Measurements from ENCODE around the gene PREPL.
A peak's percentile ranks its signal among the peaks of the same experiment; 100 is the strongest.

Gene PREPL

GRCh38 chr2:44367591-44367990, 6.3 kb upstream of the PREPL start:
- Histone ChIP-seq H3K27me3 (ENCODE audit: low read depth, low read length) (no peaks in the 10 kb centered on the region), H3K27ac (ENCODE audit: low read length) (no peak overlapping the region), H3K36me3 (ENCODE audit: control insufficient read depth in 1 of 2, insufficient read depth in 2 of 2, low read length in 2 of 2) (no peaks in the 10 kb centered on the region), H3K4me3 (ENCODE audit: low read depth in 1 of 2, low read length in 2 of 2) (no peak overlapping the region), H3K4me1 (ENCODE audit: control insufficient read depth in 1 of 2, insufficient read depth in 2 of 2, low read length in 2 of 2) (no peaks in the 10 kb centered on the region), H3K9me3 (ENCODE audit: control insufficient read depth in 1 of 2, low read length in 2 of 2) (no peaks in the 10 kb centered on the region)

GRCh38 chr2:44364604-44365003, 3.3 kb upstream of the PREPL start:
- no peak overlapping the region for H3K27ac ChIP-seq (ENCODE audit: low read length)
- H3K4me1 ChIP-seq (ENCODE audit: control insufficient read depth in 1 of 2, insufficient read depth in 2 of 2, low read length in 2 of 2) = peaks cover 4 to 13% of the 10 kb centered on the region in 2 donors
- no peaks in the 10 kb centered on the region for H3K9me3 ChIP-seq (ENCODE audit: control insufficient read depth in 1 of 2, low read length in 2 of 2)
- H3K27me3 ChIP-seq (ENCODE audit: low read depth, low read length) = no peaks in the 10 kb centered on the region
- H3K36me3 ChIP-seq (ENCODE audit: control insufficient read depth in 1 of 2, insufficient read depth in 2 of 2, low read length in 2 of 2) = peaks cover 0 to 4% of the 10 kb centered on the region in 2 donors
- H3K4me3 ChIP-seq (ENCODE audit: low read depth in 1 of 2, low read length in 2 of 2) = no peak overlapping the region

GRCh38 chr2:44362207-44363015, 1.1 kb upstream of the PREPL start:
- H3K27ac ChIP-seq (ENCODE audit: low read length) = peak overlapping the region; percentile 100
- H3K9me3 ChIP-seq (ENCODE audit: control insufficient read depth in 1 of 2, low read length in 2 of 2) = no peaks in the 10 kb centered on the region

GRCh38 chr2:44360749-44361329, 455 bp downstream of the PREPL start:
- peaks cover 11 to 17% of the 10 kb centered on the region in 2 donors for H3K4me1 ChIP-seq (ENCODE audit: control insufficient read depth in 1 of 2, insufficient read depth in 2 of 2, low read length in 2 of 2)

More at GRCh38 chr2:44362207-44363015, 1.1 kb upstream of the PREPL start:
- H3K36me3 ChIP-seq (ENCODE audit: control insufficient read depth in 1 of 2, insufficient read depth in 2 of 2, low read length in 2 of 2) = peaks cover 0 to 4% of the 10 kb centered on the region in 2 donors
- no peaks in the 10 kb centered on the region for H3K27me3 ChIP-seq (ENCODE audit: low read depth, low read length)
- H3K4me1 ChIP-seq (ENCODE audit: control insufficient read depth in 1 of 2, insufficient read depth in 2 of 2, low read length in 2 of 2) = peaks cover 11 to 17% of the 10 kb centered on the region in 2 donors
- H3K4me3 ChIP-seq (ENCODE audit: low read depth in 1 of 2, low read length in 2 of 2) = peak overlapping the region; percentile 85 to 97

GRCh38 chr2:44358503-44358902, 2.8 kb downstream of the PREPL start:
- Histone ChIP-seq H3K4me1 (ENCODE audit: control insufficient read depth in 1 of 2, insufficient read depth in 2 of 2, low read length in 2 of 2) (peaks cover 11 to 17% of the 10 kb centered on the region in 2 donors), H3K27ac (ENCODE audit: low read length) (no peak overlapping the region), H3K27me3 (ENCODE audit: low read depth, low read length) (no peaks in the 10 kb centered on the region), H3K4me3 (ENCODE audit: low read depth in 1 of 2, low read length in 2 of 2) (no peak overlapping the region), H3K36me3 (ENCODE audit: control insufficient read depth in 1 of 2, insufficient read depth in 2 of 2, low read length in 2 of 2) (peaks cover 0 to 4% of the 10 kb centered on the region in 2 donors), H3K9me3 (ENCODE audit: control insufficient read depth in 1 of 2, low read length in 2 of 2) (no peaks in the 10 kb centered on the region)

More at GRCh38 chr2:44360749-44361329, 455 bp downstream of the PREPL start:
- Histone ChIP-seq H3K27me3 (ENCODE audit: low read depth, low read length) (no peaks in the 10 kb centered on the region), H3K4me3 (ENCODE audit: low read depth in 1 of 2, low read length in 2 of 2) (peak overlapping the region; percentile 85 to 97), H3K9me3 (ENCODE audit: control insufficient read depth in 1 of 2, low read length in 2 of 2) (no peaks in the 10 kb centered on the region), H3K36me3 (ENCODE audit: control insufficient read depth in 1 of 2, insufficient read depth in 2 of 2, low read length in 2 of 2) (peaks cover 0 to 4% of the 10 kb centered on the region in 2 donors), H3K27ac (ENCODE audit: low read length) (peak overlapping the region; percentile 100)

- H3K36me3 ChIP-seq (ENCODE audit: control insufficient read depth in 1 of 2, insufficient read depth in 2 of 2, low read length in 2 of 2) = peaks cover 0 to 5% of the 10 kb centered on the region in 2 donors
- H3K4me1 ChIP-seq (ENCODE audit: control insufficient read depth in 1 of 2, insufficient read depth in 2 of 2, low read length in 2 of 2) = peaks cover 7 to 21% of the 10 kb centered on the region in 2 donors
- no peak overlapping the region for H3K27ac ChIP-seq (ENCODE audit: low read length)
Observed at GRCh38 chr2:44354761-44355160, 6.5 kb downstream of the PREPL start.

GRCh38 chr2:44352510-44352909, 8.8 kb downstream of the PREPL start:
- Histone ChIP-seq H3K36me3 (ENCODE audit: control insufficient read depth in 1 of 2, insufficient read depth in 2 of 2, low read length in 2 of 2) (peaks cover 0 to 5% of the 10 kb centered on the region in 2 donors), H3K27ac (ENCODE audit: low read length) (no peak overlapping the region), H3K4me3 (ENCODE audit: low read depth in 1 of 2, low read length in 2 of 2) (no peak overlapping the region), H3K27me3 (ENCODE audit: low read depth, low read length) (no peaks in the 10 kb centered on the region), H3K4me1 (ENCODE audit: control insufficient read depth in 1 of 2, insufficient read depth in 2 of 2, low read length in 2 of 2) (peaks cover 2 to 18% of the 10 kb centered on the region in 2 donors), H3K9me3 (ENCODE audit: control insufficient read depth in 1 of 2, low read length in 2 of 2) (no peaks in the 10 kb centered on the region)

More at GRCh38 chr2:44354761-44355160, 6.5 kb downstream of the PREPL start:
- H3K9me3 ChIP-seq (ENCODE audit: control insufficient read depth in 1 of 2, low read length in 2 of 2) = no peaks in the 10 kb centered on the region
- H3K27me3 ChIP-seq (ENCODE audit: low read depth, low read length) = no peaks in the 10 kb centered on the region
- no peak overlapping the region for H3K4me3 ChIP-seq (ENCODE audit: low read depth in 1 of 2, low read length in 2 of 2)

GRCh38 chr2:44351676-44352075, 9.6 kb downstream of the PREPL start:
- H3K4me1 ChIP-seq (ENCODE audit: control insufficient read depth in 1 of 2, insufficient read depth in 2 of 2, low read length in 2 of 2) = peaks cover 3 to 23% of the 10 kb centered on the region in 2 donors
- H3K27ac ChIP-seq (ENCODE audit: low read length) = no peak overlapping the region
- H3K27me3 ChIP-seq (ENCODE audit: low read depth, low read length) = no peaks in the 10 kb centered on the region

GRCh38 chr2:44351088-44351487, 10.2 kb downstream of the PREPL start:
- no peak overlapping the region for H3K27ac ChIP-seq (ENCODE audit: low read length)
- peaks cover 3 to 23% of the 10 kb centered on the region in 2 donors for H3K4me1 ChIP-seq (ENCODE audit: control insufficient read depth in 1 of 2, insufficient read depth in 2 of 2, low read length in 2 of 2)

More at GRCh38 chr2:44351676-44352075, 9.6 kb downstream of the PREPL start:
- Histone ChIP-seq H3K4me3 (ENCODE audit: low read depth in 1 of 2, low read length in 2 of 2) (no peak overlapping the region), H3K9me3 (ENCODE audit: control insufficient read depth in 1 of 2, low read length in 2 of 2) (no peaks in the 10 kb centered on the region), H3K36me3 (ENCODE audit: control insufficient read depth in 1 of 2, insufficient read depth in 2 of 2, low read length in 2 of 2) (peaks cover 0 to 5% of the 10 kb centered on the region in 2 donors)

GRCh38 chr2:44349506-44349905, 11.8 kb downstream of the PREPL start:
- no peak overlapping the region for H3K27ac ChIP-seq (ENCODE audit: low read length)

More at GRCh38 chr2:44351088-44351487, 10.2 kb downstream of the PREPL start:
- Histone ChIP-seq H3K27me3 (ENCODE audit: low read depth, low read length) (no peaks in the 10 kb centered on the region), H3K9me3 (ENCODE audit: control insufficient read depth in 1 of 2, low read length in 2 of 2) (no peaks in the 10 kb centered on the region), H3K4me3 (ENCODE audit: low read depth in 1 of 2, low read length in 2 of 2) (no peak overlapping the region), H3K36me3 (ENCODE audit: control insufficient read depth in 1 of 2, insufficient read depth in 2 of 2, low read length in 2 of 2) (peaks cover 0 to 5% of the 10 kb centered on the region in 2 donors)

GRCh38 chr2:44348400-44348799, 12.9 kb downstream of the PREPL start:
- peaks cover 3 to 23% of the 10 kb centered on the region in 2 donors for H3K4me1 ChIP-seq (ENCODE audit: control insufficient read depth in 1 of 2, insufficient read depth in 2 of 2, low read length in 2 of 2)
- H3K36me3 ChIP-seq (ENCODE audit: control insufficient read depth in 1 of 2, insufficient read depth in 2 of 2, low read length in 2 of 2) = peaks cover 11 to 12% of the 10 kb centered on the region in 2 donors
- H3K27me3 ChIP-seq (ENCODE audit: low read depth, low read length) = no peaks in the 10 kb centered on the region
- no peak overlapping the region for H3K4me3 ChIP-seq (ENCODE audit: low read depth in 1 of 2, low read length in 2 of 2)
- H3K9me3 ChIP-seq (ENCODE audit: control insufficient read depth in 1 of 2, low read length in 2 of 2) = no peaks in the 10 kb centered on the region
- H3K27ac ChIP-seq (ENCODE audit: low read length) = no peak overlapping the region

More at GRCh38 chr2:44349506-44349905, 11.8 kb downstream of the PREPL start:
- Histone ChIP-seq H3K27me3 (ENCODE audit: low read depth, low read length) (no peaks in the 10 kb centered on the region), H3K36me3 (ENCODE audit: control insufficient read depth in 1 of 2, insufficient read depth in 2 of 2, low read length in 2 of 2) (peaks cover 5 to 11% of the 10 kb centered on the region in 2 donors), H3K4me3 (ENCODE audit: low read depth in 1 of 2, low read length in 2 of 2) (no peak overlapping the region), H3K9me3 (ENCODE audit: control insufficient read depth in 1 of 2, low read length in 2 of 2) (no peaks in the 10 kb centered on the region), H3K4me1 (ENCODE audit: control insufficient read depth in 1 of 2, insufficient read depth in 2 of 2, low read length in 2 of 2) (peaks cover 3 to 23% of the 10 kb centered on the region in 2 donors)

All from muscle layer of duodenum (tissue), 2 donors.